Vagina (tissue), 2 donors: ENCODE measurements around the gene WARS2. TPM values are rescaled to one million over a fixed set of nuclear protein-coding genes. Genes with fewer than 3 reads are reported as not detected.

ENCODE experiments used
- DNase-seq, 2 donors: peaks; one replicate each; pipeline ENCODE4 v3.0.0-alpha.2; 2017; ENCODE audit errors: extremely low spot score in 2 of 2
- H3K27ac ChIP-seq: fragments of 200-600 bp; sonication (generic); one replicate; pipeline ENCODE4 v1.5.1; 2019
- H3K27me3 ChIP-seq: fragments of 200-600 bp; sonication (generic); one replicate; pipeline ENCODE4 v1.5.1; 2019
- H3K36me3 ChIP-seq, 2 donors: fragments of 200-600 bp; sonication (generic); one replicate each; pipeline ENCODE4 v1.5.1; 2017 to 2019
- H3K4me1 ChIP-seq: fragments of 200-600 bp; sonication (generic); one replicate; pipeline ENCODE4 v1.5.1; 2019
- H3K4me3 ChIP-seq, 2 donors: fragments of 200-600 bp; sonication (generic); 1 replicate in 1 of 2; 2 replicates in 1 of 2; pipeline ENCODE4 v1.5.1; 2016 to 2019
- H3K9me3 ChIP-seq: fragments of 200-600 bp; sonication (generic); one replicate; pipeline ENCODE4 v1.5.1; 2019
- CTCF ChIP-seq, 3 experiments: fragments of 450-650 bp in 2 of 3; fragments of 200-600 bp in 1 of 3; sonication (generic) in 1 of 3; IDR thresholded peaks; one replicate each; pipeline ENCODE4 v1.5.1; 2017 to 2019; ENCODE audit warnings: antibody characterized with exemption in 3 of 3, mild to moderate bottlenecking in 2 of 3, moderate library complexity in 2 of 3
- POLR2A ChIP-seq, 2 donors: fragments of 450-650 bp; IDR thresholded peaks; one replicate each; pipeline ENCODE4 v1.6.1; 2017; ENCODE audit warnings: antibody characterized with exemption in 2 of 2, mild to moderate bottlenecking in 2 of 2, moderate library complexity in 2 of 2
- POLR2AphosphoS5 ChIP-seq, 2 donors: sonication (generic); formaldehyde crosslinking; IDR thresholded peaks; one replicate each; pipeline ENCODE4 v1.9.0; 2017; ENCODE audit warnings: antibody characterized with exemption in 2 of 2, mild to moderate bottlenecking in 2 of 2, low read depth in 1 of 2; ENCODE audit not compliant: insufficient read depth in 1 of 2
- intact Hi-C: fragments of 100-400 bp; cut with DNase I; formaldehyde crosslinking; loops from one replicate; pipeline ENCODE4 v1.15.1; 2023
- total RNA-seq: library from RNA; depleted of rRNA; stranded (reverse); fragments of >200 nt; gene quantifications from one replicate; pipeline ENCODE4 v1.2.3, GENCODE V29; 2016

The WARS2 gene
- total RNA-seq, 1 donor from 2014 or later, result 8.3 TPM

DNA sequence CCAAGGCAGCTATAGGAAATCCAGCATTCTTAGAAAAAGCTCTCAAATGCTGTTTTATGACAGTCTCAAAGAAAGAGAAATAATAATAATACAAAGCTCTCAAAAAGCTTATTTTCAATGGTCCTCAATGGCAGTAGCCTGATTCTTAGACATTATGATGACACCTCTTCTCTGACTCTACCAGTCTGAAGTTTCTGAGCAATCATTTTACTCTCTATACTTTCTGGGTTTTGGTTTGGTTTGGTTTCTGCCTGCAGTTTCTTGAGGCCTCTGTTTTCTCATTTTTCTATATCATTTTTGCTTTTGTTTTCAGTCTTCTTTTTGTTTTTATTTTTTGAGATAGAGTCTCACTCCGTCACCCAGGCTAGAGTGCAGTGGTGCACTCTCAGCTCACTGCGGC, 102.1 kb downstream of the WARS2 start:
- no peaks in the 10 kb centered on the region for H3K27me3 ChIP-seq
- H3K36me3 ChIP-seq, result peaks cover 0 to 3% of the 10 kb centered on the region in 2 donors
- no peaks in the 10 kb centered on the region for H3K9me3 ChIP-seq
- no peak overlapping the region for H3K27ac ChIP-seq
- no peaks in the 10 kb centered on the region for H3K4me1 ChIP-seq
- intact Hi-C loops, result no loop called here
- TF ChIP-seq POLR2A (IDR thresholded peaks at IDR 0.05) (no peak), CTCF (IDR thresholded peaks at IDR 0.05) (no peak), POLR2AphosphoS5 (IDR thresholded peaks at IDR 0.05; ENCODE audit: insufficient read depth in 1 of 2, low read depth in 1 of 2) (no peak)
- no peak overlapping the region for H3K4me3 ChIP-seq
- no peak for DNase-seq

DNA sequence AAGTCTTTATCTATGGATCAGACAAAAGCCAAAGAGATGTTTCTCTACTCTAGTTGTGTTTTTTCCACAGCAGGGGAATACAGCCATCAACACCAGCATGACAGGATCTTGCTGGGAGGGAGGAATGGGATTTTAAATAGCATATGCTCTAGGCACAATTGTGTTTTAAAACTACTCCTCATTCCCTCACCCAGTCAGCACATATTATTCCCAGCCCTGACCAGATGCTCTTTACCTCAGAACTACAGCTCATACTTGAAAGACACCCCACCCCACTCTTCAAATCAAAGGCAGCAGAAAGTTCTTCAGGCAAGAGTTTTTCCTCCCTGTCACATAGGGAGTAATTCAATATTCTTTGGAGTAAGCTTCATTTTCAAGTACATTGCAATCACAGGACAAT, 106.1 kb downstream of the WARS2 start:
- no peaks in the 10 kb centered on the region for H3K27me3 ChIP-seq
- intact Hi-C loops, result no loop called here
- H3K9me3 ChIP-seq, result no peaks in the 10 kb centered on the region
- H3K36me3 ChIP-seq, result peaks cover 0 to 14% of the 10 kb centered on the region in 2 donors
- no peak overlapping the region for H3K27ac ChIP-seq
- TF ChIP-seq POLR2A (IDR thresholded peaks at IDR 0.05) (no peak), CTCF (IDR thresholded peaks at IDR 0.05) (no peak), POLR2AphosphoS5 (IDR thresholded peaks at IDR 0.05; ENCODE audit: insufficient read depth in 1 of 2, low read depth in 1 of 2) (no peak)
- no peak for DNase-seq
- H3K4me3 ChIP-seq, result no peak overlapping the region
- no peaks in the 10 kb centered on the region for H3K4me1 ChIP-seq

GRCh38 chr1:119032986-119033385, 107.5 kb downstream of the WARS2 start:
- peaks cover 0 to 14% of the 10 kb centered on the region in 2 donors for H3K36me3 ChIP-seq

GRCh38 chr1:119027759-119028158, 112.7 kb downstream of the WARS2 start:
- DNase-seq, result no peak
- no peak for TF ChIP-seq CTCF (IDR thresholded peaks at IDR 0.05)
- no peak for TF ChIP-seq POLR2AphosphoS5 (IDR thresholded peaks at IDR 0.05; ENCODE audit: insufficient read depth in 1 of 2, low read depth in 1 of 2)
- TF ChIP-seq POLR2A (IDR thresholded peaks at IDR 0.05), result no peak
- Histone ChIP-seq H3K36me3 (peaks cover 0 to 5% of the 10 kb centered on the region in 2 donors), H3K9me3 (no peaks in the 10 kb centered on the region), H3K27ac (no peak overlapping the region), H3K27me3 (no peaks in the 10 kb centered on the region), H3K4me3 (no peak overlapping the region), H3K4me1 (no peaks in the 10 kb centered on the region)
- intact Hi-C loops, result no loop called here

More at GRCh38 chr1:119032986-119033385, 107.5 kb downstream of the WARS2 start:
- Histone ChIP-seq H3K4me1 (no peaks in the 10 kb centered on the region), H3K4me3 (no peak overlapping the region), H3K27me3 (no peaks in the 10 kb centered on the region), H3K9me3 (no peaks in the 10 kb centered on the region), H3K27ac (no peak overlapping the region)
- intact Hi-C loops, result no loop called here
- DNase-seq, result no peak
- TF ChIP-seq POLR2AphosphoS5 (IDR thresholded peaks at IDR 0.05; ENCODE audit: insufficient read depth in 1 of 2, low read depth in 1 of 2) (no peak), CTCF (IDR thresholded peaks at IDR 0.05) (no peak), POLR2A (IDR thresholded peaks at IDR 0.05) (no peak)

- no peak for TF ChIP-seq CTCF (IDR thresholded peaks at IDR 0.05)
- no peak for TF ChIP-seq POLR2AphosphoS5 (IDR thresholded peaks at IDR 0.05; ENCODE audit: insufficient read depth in 1 of 2, low read depth in 1 of 2)
- TF ChIP-seq POLR2A (IDR thresholded peaks at IDR 0.05), result no peak
- Histone ChIP-seq H3K27me3 (no peaks in the 10 kb centered on the region), H3K36me3 (no peaks in the 10 kb centered on the region), H3K9me3 (no peaks in the 10 kb centered on the region), H3K27ac (no peak overlapping the region), H3K4me1 (no peaks in the 10 kb centered on the region), H3K4me3 (no peak overlapping the region)
- intact Hi-C loops, result no loop called here
- DNase-seq, result no peak
Observed at GRCh38 chr1:119026956-119027355, 113.5 kb downstream of the WARS2 start.
